Measurements from ENCODE around the gene TUBA4B.

TUBA4B gene

DNA sequence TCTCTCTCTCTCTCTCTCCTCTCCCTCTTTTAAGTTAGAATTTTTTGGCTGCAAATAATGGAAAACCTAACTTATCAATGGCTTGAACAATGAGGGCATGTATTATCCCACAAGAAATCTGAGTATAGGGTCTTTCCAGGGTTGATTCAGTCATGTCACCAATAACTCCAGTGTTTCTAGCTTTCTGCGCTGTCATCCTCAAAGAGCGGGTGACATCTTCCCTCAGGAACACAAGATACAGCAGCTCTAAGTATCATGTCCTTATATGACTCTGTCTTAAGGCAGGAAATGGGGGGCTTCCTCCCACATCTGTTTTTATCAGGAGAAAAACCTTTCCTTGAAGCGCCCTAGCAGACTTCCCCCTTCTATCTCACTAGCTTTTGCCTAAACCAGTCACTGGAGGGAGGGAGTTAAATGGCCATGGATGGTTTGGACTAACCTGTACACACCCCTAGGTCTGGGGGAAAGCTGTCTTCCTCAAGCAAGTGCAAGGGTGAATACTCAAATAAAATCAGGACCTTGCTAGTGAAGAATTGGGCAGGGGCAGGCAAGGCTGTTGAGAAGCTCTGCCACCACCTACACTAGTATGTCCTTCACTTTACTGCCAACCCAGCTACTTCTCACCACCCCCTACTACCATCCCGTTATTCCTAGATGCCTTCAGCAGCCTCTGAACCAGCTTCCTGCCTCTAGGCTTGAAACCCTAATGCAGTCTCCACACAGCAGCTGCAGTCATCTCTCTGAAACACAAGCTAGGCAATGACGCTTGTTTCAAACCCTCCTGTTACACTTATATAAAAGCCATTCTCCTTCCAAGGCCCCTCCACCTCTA is 8.2 kb downstream of the TUBA4B start:
- no peak overlapping the region for H3K4me3 ChIP-seq (ENCODE audit: low read depth, low read length)
- DNase-seq (ENCODE audit: low read depth): no peak
- TF ChIP-seq, protein P1, sequence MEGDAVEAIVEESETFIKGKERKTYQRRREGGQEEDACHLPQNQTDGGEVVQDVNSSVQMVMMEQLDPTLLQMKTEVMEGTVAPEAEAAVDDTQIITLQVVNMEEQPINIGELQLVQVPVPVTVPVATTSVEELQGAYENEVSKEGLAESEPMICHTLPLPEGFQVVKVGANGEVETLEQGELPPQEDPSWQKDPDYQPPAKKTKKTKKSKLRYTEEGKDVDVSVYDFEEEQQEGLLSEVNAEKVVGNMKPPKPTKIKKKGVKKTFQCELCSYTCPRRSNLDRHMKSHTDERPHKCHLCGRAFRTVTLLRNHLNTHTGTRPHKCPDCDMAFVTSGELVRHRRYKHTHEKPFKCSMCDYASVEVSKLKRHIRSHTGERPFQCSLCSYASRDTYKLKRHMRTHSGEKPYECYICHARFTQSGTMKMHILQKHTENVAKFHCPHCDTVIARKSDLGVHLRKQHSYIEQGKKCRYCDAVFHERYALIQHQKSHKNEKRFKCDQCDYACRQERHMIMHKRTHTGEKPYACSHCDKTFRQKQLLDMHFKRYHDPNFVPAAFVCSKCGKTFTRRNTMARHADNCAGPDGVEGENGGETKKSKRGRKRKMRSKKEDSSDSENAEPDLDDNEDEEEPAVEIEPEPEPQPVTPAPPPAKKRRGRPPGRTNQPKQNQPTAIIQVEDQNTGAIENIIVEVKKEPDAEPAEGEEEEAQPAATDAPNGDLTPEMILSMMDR (IDR thresholded peaks at IDR 0.05; ENCODE audit: control insufficient read depth, extremely low read depth, insufficient read depth): no peak

GRCh38 chr2:219266232-219266631 is 13.2 kb downstream of the TUBA4B start:
- no peak overlapping the region for H3K4me3 ChIP-seq (ENCODE audit: low read depth, low read length)
- no peak for DNase-seq (ENCODE audit: low read depth)
- TF ChIP-seq, protein P1 (IDR thresholded peaks at IDR 0.05; ENCODE audit: control insufficient read depth, extremely low read depth, insufficient read depth): no peak

GRCh38 chr2:219266886-219267285 is 13.8 kb downstream of the TUBA4B start:
- DNase-seq (ENCODE audit: low read depth): no peak
- TF ChIP-seq, protein P1 (IDR thresholded peaks at IDR 0.05; ENCODE audit: control insufficient read depth, extremely low read depth, insufficient read depth): no peak
- H3K4me3 ChIP-seq (ENCODE audit: low read depth, low read length): no peak overlapping the region

DNA sequence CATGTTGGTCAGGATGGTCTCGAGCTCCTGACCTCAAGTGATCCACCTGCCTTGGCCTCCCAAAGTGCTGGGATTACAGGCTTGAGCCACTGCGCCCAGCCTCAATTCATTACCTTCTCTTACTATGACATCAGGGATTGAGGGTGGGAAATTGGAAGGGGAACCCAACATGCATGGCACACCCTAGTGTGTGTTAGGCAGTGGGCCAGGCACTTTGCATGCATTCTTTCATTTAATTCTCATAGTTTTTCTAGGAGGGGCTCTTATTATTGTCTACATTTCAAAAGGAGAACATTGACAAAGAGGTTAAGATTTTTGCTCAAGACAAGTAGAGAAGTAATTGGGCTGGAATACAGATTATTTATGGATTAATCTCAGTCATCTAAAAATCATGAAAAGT is 15.3 kb downstream of the TUBA4B start:
- DNase-seq (ENCODE audit: low read depth): no peak
- TF ChIP-seq, protein P1 (IDR thresholded peaks at IDR 0.05; ENCODE audit: control insufficient read depth, extremely low read depth, insufficient read depth): no peak

GRCh38 chr2:219269362-219270054 is 16.5 kb downstream of the TUBA4B start:
- TF ChIP-seq, protein P1 (IDR thresholded peaks at IDR 0.05; ENCODE audit: control insufficient read depth, extremely low read depth, insufficient read depth): no peak
- DNase-seq (ENCODE audit: low read depth): no peak

More for the DNA sequence above, 15.3 kb downstream of the TUBA4B start:
- H3K4me3 ChIP-seq (ENCODE audit: low read depth, low read length): no peak overlapping the region

DNA sequence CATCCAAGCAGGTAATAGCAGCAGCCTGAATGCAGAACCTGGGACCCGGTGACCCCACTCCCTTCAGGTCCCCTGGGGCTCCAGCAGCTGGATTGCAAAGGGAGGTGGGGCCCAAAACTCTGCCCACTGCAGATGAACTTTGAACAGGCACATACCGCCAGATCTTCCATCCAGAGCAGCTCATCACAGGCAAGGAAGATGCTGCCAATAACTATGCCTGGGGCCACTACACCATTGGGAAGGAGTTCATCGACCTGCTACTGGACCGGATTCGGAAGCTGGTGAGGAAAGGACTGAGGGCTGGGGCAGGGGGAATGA is 17.0 kb downstream of the TUBA4B start:
- no peak overlapping the region for H3K4me3 ChIP-seq (ENCODE audit: low read depth, low read length)
- TF ChIP-seq, protein P1 (IDR thresholded peaks at IDR 0.05; ENCODE audit: control insufficient read depth, extremely low read depth, insufficient read depth): no peak
- DNase-seq (ENCODE audit: low read depth): no peak

More at GRCh38 chr2:219269362-219270054, 16.5 kb downstream of the TUBA4B start:
- no peak overlapping the region for H3K4me3 ChIP-seq (ENCODE audit: low read depth, low read length)
